Esophagus muscularis mucosa (tissue), 4 donors: ENCODE data around the gene TRIM14. TPM values are rescaled to one million over a fixed set of nuclear protein-coding genes. Genes with fewer than 3 reads are reported as not detected.
A peak's percentile ranks its signal among the peaks of the same experiment; 100 is the strongest.
"Not testable (repeated sequence)": the region's sequence is repeated elsewhere in the genome, so short reads cannot be mapped to it uniquely, and the experiment has no call there.

ENCODE experiments used
- DNase-seq: peaks from one replicate; pipeline ENCODE4 v3.0.0-alpha.2; 2017; ENCODE audit errors: extremely low spot score
- H3K27ac ChIP-seq, 4 donors: fragments of 200-600 bp; sonication (generic); replicated peaks in 1 of 4; 1 replicate in 3 of 4; 2 replicates in 1 of 4; pipeline ENCODE4 v1.5.1; 2016 to 2019; ENCODE audit warnings: mild to moderate bottlenecking in 1 of 4
- H3K27me3 ChIP-seq, 4 donors: fragments of 200-600 bp; sonication (generic); one replicate each; pipeline versions ENCODE4 v1.5.1 to v1.6.0; 2016 to 2019
- H3K36me3 ChIP-seq, 4 donors: fragments of 200-600 bp; sonication (generic); one replicate each; pipeline ENCODE4 v1.5.1; 2016 to 2019
- H3K4me1 ChIP-seq, 4 donors: fragments of 200-600 bp; sonication (generic); one replicate each; pipeline ENCODE4 v1.5.1; 2016 to 2019
- H3K4me3 ChIP-seq, 4 donors: fragments of 200-600 bp; sonication (generic); 1 replicate in 2 of 4; 2 replicates in 2 of 4; pipeline ENCODE4 v1.5.1; 2016 to 2019; ENCODE audit warnings: mild to moderate bottlenecking in 4 of 4, moderate library complexity in 1 of 4
- H3K9me3 ChIP-seq, 4 donors: fragments of 200-600 bp; sonication (generic); 1 replicate in 3 of 4; 2 replicates in 1 of 4; pipeline ENCODE4 v1.5.1; 2016 to 2019
- CTCF ChIP-seq, 3 experiments: fragments of 200-600 bp in 2 of 3; fragments of 450-650 bp in 1 of 3; sonication (generic) in 2 of 3; IDR thresholded peaks; one replicate each; pipeline ENCODE4 v1.5.1; 2017 to 2019; ENCODE audit warnings: antibody characterized with exemption in 3 of 3, mild to moderate bottlenecking in 2 of 3, moderate library complexity in 1 of 3
- EP300 ChIP-seq: sonication (generic); formaldehyde crosslinking; IDR thresholded peaks from one replicate; pipeline ENCODE4 v1.6.1; 2017; ENCODE audit warnings: antibody characterized with exemption
- POLR2A ChIP-seq: fragments of 450-650 bp; IDR thresholded peaks from one replicate; pipeline ENCODE4 v1.6.1; 2017; ENCODE audit warnings: antibody characterized with exemption, moderate library complexity, mild to moderate bottlenecking, low read depth
- POLR2AphosphoS5 ChIP-seq, 2 donors: sonication (generic); formaldehyde crosslinking; IDR thresholded peaks; one replicate each; pipeline ENCODE4 v1.6.1; 2017; ENCODE audit warnings: antibody characterized with exemption in 2 of 2
- WGBS: methylation state at CpG from one replicate; pipeline ENCODE4 v1.1.5; 2018; 5-methylcytosine and 5-hydroxymethylcytosine counted together
- intact Hi-C: fragments of 100-400 bp; cut with DNase I; formaldehyde crosslinking; loops from one replicate; pipeline ENCODE4 v1.15.1; 2023
- total RNA-seq, 4 donors: library from RNA; depleted of rRNA; stranded (reverse); fragments of >200 nt; gene quantifications; one replicate each; pipeline versions ENCODE4 v1.1.0 to v1.2.1, GENCODE V29; 2016

TRIM14 gene
- total RNA-seq, 4 donors from 2014 or later, result 6.1 to 14.9 (median 11.2) TPM

GRCh38 chr9:98127226-98127625 is 8.2 kb upstream of the TRIM14 start:
- no peak for DNase-seq
- TF ChIP-seq POLR2A, result no peak
- Histone ChIP-seq H3K4me3 (no peak overlapping the region), H3K27ac (no peak overlapping the region), H3K9me3 (no peaks in the 10 kb centered on the region), H3K36me3 (no peaks in the 10 kb centered on the region), H3K27me3 (no peaks in the 10 kb centered on the region), H3K4me1 (peaks cover 0 to 2% (median 0%) of the 10 kb centered on the region in 4 donors)
- intact Hi-C loops, result no loop called here
- 100% methylated on average over 7 of the region's 8 CpGs for WGBS

- no peaks in the 10 kb centered on the region for H3K27me3 ChIP-seq
- no peaks in the 10 kb centered on the region for H3K36me3 ChIP-seq
- no peak overlapping the region for H3K27ac ChIP-seq
- 92% methylated on average over 15 of the region's 15 CpGs for WGBS
- no peak for TF ChIP-seq EP300
- no peak for TF ChIP-seq POLR2AphosphoS5 (IDR thresholded peaks at IDR 0.05)
- TF ChIP-seq CTCF (IDR thresholded peaks at IDR 0.05), result no peak
- TF ChIP-seq POLR2A, result no peak
- DNase-seq, result no peak
- no peak overlapping the region for H3K4me3 ChIP-seq
- intact Hi-C loops, result no loop called here
- H3K9me3 ChIP-seq, result no peaks in the 10 kb centered on the region
- peaks cover 4 to 20% (median 5%) of the 10 kb centered on the region in 4 donors for H3K4me1 ChIP-seq
These were observed 5.8 kb upstream of the TRIM14 start for GRCh38 chr9:98124637-98125426.

- H3K4me1 ChIP-seq, result peaks cover 4 to 26% (median 10%) of the 10 kb centered on the region in 4 donors
- H3K27ac ChIP-seq, intact Hi-C loops, H3K36me3 ChIP-seq, H3K27me3 ChIP-seq, H3K4me3 ChIP-seq, H3K9me3 ChIP-seq, DNase-seq: not testable (repeated sequence)
- WGBS, result 93% methylated on average over 13 of the region's 13 CpGs
These were observed 5.1 kb upstream of the TRIM14 start for GRCh38 chr9:98124091-98124490.

- Histone ChIP-seq H3K36me3 (no peaks in the 10 kb centered on the region), H3K4me1 (peaks cover 4 to 33% (median 24%) of the 10 kb centered on the region in 4 donors), H3K27ac (peak overlapping the region in 2 of 4 donors; percentile 35 to 63), H3K4me3 (no peak overlapping the region), H3K9me3 (no peaks in the 10 kb centered on the region), H3K27me3 (no peaks in the 10 kb centered on the region)
- no peak for DNase-seq
- no peak for TF ChIP-seq POLR2AphosphoS5 (IDR thresholded peaks at IDR 0.05)
- TF ChIP-seq CTCF (IDR thresholded peaks at IDR 0.05), result no peak
- TF ChIP-seq POLR2A, result no peak
- TF ChIP-seq EP300, result no peak
- WGBS, result 47% methylated on average over 3 of the region's 3 CpGs
- intact Hi-C loops, result no loop called here
These were observed 2.0 kb upstream of the TRIM14 start for GRCh38 chr9:98121058-98121457.

GRCh38 chr9:98120476-98120875 is 1.5 kb upstream of the TRIM14 start:
- peak overlapping the region in 3 of 4 donors; percentile 9 to 63 (median 35) for H3K27ac ChIP-seq
- H3K4me3 ChIP-seq, result no peak overlapping the region
- H3K4me1 ChIP-seq, result peaks cover 4 to 33% (median 24%) of the 10 kb centered on the region in 4 donors
- intact Hi-C loops, result no loop called here
- no peaks in the 10 kb centered on the region for H3K27me3 ChIP-seq
- 75% methylated on average over 3 of the region's 3 CpGs for WGBS
- no peak for DNase-seq
- no peak for TF ChIP-seq POLR2AphosphoS5 (IDR thresholded peaks at IDR 0.05)
- no peak for TF ChIP-seq EP300
- no peak for TF ChIP-seq POLR2A
- no peak for TF ChIP-seq CTCF (IDR thresholded peaks at IDR 0.05)
- H3K9me3 ChIP-seq, result no peaks in the 10 kb centered on the region
- H3K36me3 ChIP-seq, result no peaks in the 10 kb centered on the region
